HG02885 (cell line): ENCODE measurements around the gene GAK.

ENCODE experiments used
- ATAC-seq: cut with Tn5 transposase; IDR thresholded peaks from one replicate; pipeline ENCODE4 v1.9.1; 2021; ENCODE audit warnings: mild to moderate bottlenecking; ENCODE audit not compliant: unreplicated experiment, poor library complexity

Gene GAK

GRCh38 chr4:893276-893994 lies 38.7 kb downstream of the GAK start:
- ATAC-seq, result no peak

GRCh38 chr4:892780-893179 lies 39.3 kb downstream of the GAK start:
- ATAC-seq, result no peak

- ATAC-seq, result no peak
Measured at GRCh38 chr4:891747-892146, 40.4 kb downstream of the GAK start.

GRCh38 chr4:890036-890695 lies 42.0 kb downstream of the GAK start:
- no peak for ATAC-seq

GRCh38 chr4:889516-889915 lies 42.6 kb downstream of the GAK start:
- ATAC-seq, result no peak

GRCh38 chr4:888029-888428 lies 44.1 kb downstream of the GAK start:
- ATAC-seq, result no peak

GRCh38 chr4:887034-887763 lies 44.9 kb downstream of the GAK start:
- no peak for ATAC-seq

- no peak for ATAC-seq
Measured at GRCh38 chr4:886244-886643, 45.9 kb downstream of the GAK start.

GRCh38 chr4:885353-885752 lies 46.8 kb downstream of the GAK start:
- ATAC-seq, result no peak

- no peak for ATAC-seq
Measured at GRCh38 chr4:884896-885295, 47.2 kb downstream of the GAK start.

- no peak for ATAC-seq
Measured at GRCh38 chr4:884259-884658, 47.9 kb downstream of the GAK start.

- ATAC-seq, result no peak
Measured at GRCh38 chr4:883377-884095, 48.6 kb downstream of the GAK start.

GRCh38 chr4:882646-883045 lies 49.5 kb downstream of the GAK start:
- ATAC-seq, result no peak

- no peak for ATAC-seq
Measured at GRCh38 chr4:881709-882108, 50.4 kb downstream of the GAK start.

GRCh38 chr4:880684-881405 lies 51.3 kb downstream of the GAK start:
- no peak for ATAC-seq

- ATAC-seq, result no peak
Measured at GRCh38 chr4:879729-880077, 52.4 kb downstream of the GAK start.

- ATAC-seq, result no peak
Measured at GRCh38 chr4:878796-879728, 53.1 kb downstream of the GAK start.

GRCh38 chr4:877502-877901 lies 54.6 kb downstream of the GAK start:
- ATAC-seq, result no peak

GRCh38 chr4:876780-877179 lies 55.3 kb downstream of the GAK start:
- no peak for ATAC-seq
